ENCODE data around the gene ENO3. TPM values are rescaled to one million over a fixed set of nuclear protein-coding genes. Genes with fewer than 3 reads are reported as not detected.
"Not testable (repeated sequence)": the region's sequence is repeated elsewhere in the genome, so short reads cannot be mapped to it uniquely, and the experiment has no call there.

Gene ENO3
- total RNA-seq, 5 donors from 2014 or later (not counting 1 experiment from before 2014, with no cell fraction given), result 31.0 to 38.4 (median 36.3) TPM

GRCh38 chr17:4908301-4908700 lies 42.6 kb upstream of the ENO3 start:
- POLR2A ChIA-PET, result interaction anchor here in 1 of 2 donors (0.6 kb wide), 1 partner anchor 59 kb away, joined by 4 read pairs; the partner anchor contains the start of gene SPAG7
- ATAC-seq (replicated peaks in 1 of 4), result peak; percentile 24 to 58 (median 41)

GRCh38 chr17:4908711-4909496 lies 42.0 kb upstream of the ENO3 start:
- Mint-ChIP-seq H3K27me3 (no peaks in the 10 kb centered on the region), H3K36me3 (no peaks in the 10 kb centered on the region), H3K27ac (no peak overlapping the region), H3K4me3 (no peak overlapping the region), H3K9me3 (no peaks in the 10 kb centered on the region), H3K4me1 (no peaks in the 10 kb centered on the region)
- no peak overlapping the region for H3K4me3 ChIP-seq (ENCODE audit: control insufficient read depth in 1 of 2, extremely low read depth in 1 of 2, low read length in 1 of 2)
- POLR2A ChIA-PET, result interaction anchor here in 1 of 2 donors (0.6 to 0.7 kb wide), 2 partner anchors 59 to 100 kb away, joined by 4 read pairs; partner anchors contain the start of gene SPAG7
- H3K36me3 ChIP-seq (ENCODE audit: control insufficient read depth in 2 of 2, extremely low read depth in 1 of 2, insufficient read depth in 1 of 2, low read length in 1 of 2), result no peaks in the 10 kb centered on the region
- H3K27ac ChIP-seq (ENCODE audit: low read length), result peak overlapping the region; percentile 3
- CTCF ChIA-PET, result interaction anchor here (0.5 to 1.8 kb wide), 9 partner anchors 11 to 153 kb away, joined by 3 to 15 read pairs (median 3); partner anchors contain the start of genes RNF167 (in 1 of the 2), SLC25A11 (in 1 of the 2) and SPAG7 (in 1 of the 2)
- no peaks in the 10 kb centered on the region for H3K27me3 ChIP-seq (replicated peaks in 1 of 2; ENCODE audit: control insufficient read depth in 2 of 2, extremely low read depth in 1 of 2, insufficient read depth in 2 of 2, low read length in 1 of 2)
- H3K4me1 ChIP-seq (ENCODE audit: control insufficient read depth in 1 of 2, extremely low read depth in 1 of 2, insufficient read depth in 2 of 2, low read length in 2 of 2), result peaks cover 6 to 23% of the 10 kb centered on the region in 2 experiments
- ATAC-seq (replicated peaks in 1 of 4) (peak; percentile 80 to 94 (median 90)), DNase-seq (peak; percentile 48 to 80 (median 64))
- no peaks in the 10 kb centered on the region for H3K9me3 ChIP-seq
- 36% methylated on average over 12 of the region's 20 CpGs for WGBS (ENCODE audit: insufficient coverage)

More at GRCh38 chr17:4908301-4908700, 42.6 kb upstream of the ENO3 start:
- WGBS (ENCODE audit: insufficient coverage), result 56% methylated on average over 7 of the region's 10 CpGs
- no peak for DNase-seq
- Mint-ChIP-seq H3K27ac (no peak overlapping the region), H3K9me3 (no peaks in the 10 kb centered on the region), H3K27me3 (no peaks in the 10 kb centered on the region), H3K36me3 (no peaks in the 10 kb centered on the region), H3K4me3 (no peak overlapping the region), H3K4me1 (peaks cover 4 to 6% (median 4%) of the 10 kb centered on the region in 3 donors)
- Histone ChIP-seq H3K9me3 (no peaks in the 10 kb centered on the region), H3K27ac (ENCODE audit: low read length) (no peak overlapping the region), H3K4me3 (ENCODE audit: control insufficient read depth in 1 of 2, extremely low read depth in 1 of 2, low read length in 1 of 2) (no peak overlapping the region), H3K27me3 (replicated peaks in 1 of 2; ENCODE audit: control insufficient read depth in 2 of 2, extremely low read depth in 1 of 2, insufficient read depth in 2 of 2, low read length in 1 of 2) (no peaks in the 10 kb centered on the region), H3K36me3 (ENCODE audit: control insufficient read depth in 2 of 2, extremely low read depth in 1 of 2, insufficient read depth in 1 of 2, low read length in 1 of 2) (no peaks in the 10 kb centered on the region), H3K4me1 (ENCODE audit: control insufficient read depth in 1 of 2, extremely low read depth in 1 of 2, insufficient read depth in 2 of 2, low read length in 2 of 2) (peaks cover 8 to 29% of the 10 kb centered on the region in 2 experiments)
- CTCF ChIA-PET, result interaction anchor here in 1 of 2 donors (0.6 to 1.8 kb wide), 3 partner anchors 59 to 146 kb away, joined by 3 to 15 read pairs (median 4); partner anchors contain the start of gene SPAG7

- CTCF ChIA-PET, result interaction anchor here in 1 of 2 donors (0.6 kb wide), 1 partner anchor 400 kb away, joined by 4 read pairs; no protein-coding TSS in a partner anchor
Measured at GRCh38 chr17:4913994-4914393, 36.9 kb upstream of the ENO3 start.

GRCh38 chr17:4914551-4914950 lies 36.4 kb upstream of the ENO3 start:
- H3K27me3 Mint-ChIP-seq; DNase-seq; H3K9me3 ChIP-seq; H3K4me3 ChIP-seq (ENCODE audit: control insufficient read depth in 1 of 2, extremely low read depth in 1 of 2, low read length in 1 of 2); ATAC-seq (replicated peaks in 1 of 4); H3K27ac ChIP-seq (ENCODE audit: low read length); H3K9me3 Mint-ChIP-seq; H3K4me1 Mint-ChIP-seq; CTCF ChIA-PET; H3K4me1 ChIP-seq (ENCODE audit: control insufficient read depth in 1 of 2, extremely low read depth in 1 of 2, insufficient read depth in 2 of 2, low read length in 2 of 2); H3K27me3 ChIP-seq (replicated peaks in 1 of 2; ENCODE audit: control insufficient read depth in 2 of 2, extremely low read depth in 1 of 2, insufficient read depth in 2 of 2, low read length in 1 of 2); H3K36me3 ChIP-seq (ENCODE audit: control insufficient read depth in 2 of 2, extremely low read depth in 1 of 2, insufficient read depth in 1 of 2, low read length in 1 of 2); H3K27ac Mint-ChIP-seq; H3K36me3 Mint-ChIP-seq; H3K4me3 Mint-ChIP-seq: not testable (repeated sequence)
- POLR2A ChIA-PET, result interaction anchor here in 1 of 2 donors (0.5 kb wide), 1 partner anchor 9 kb away, joined by 10 read pairs; no protein-coding TSS in a partner anchor
- WGBS (ENCODE audit: insufficient coverage), result 100% methylated on average over 1 of the region's 4 CpGs

More at GRCh38 chr17:4913994-4914393, 36.9 kb upstream of the ENO3 start:
- Mint-ChIP-seq H3K4me3 (no peak overlapping the region), H3K27ac (no peak overlapping the region), H3K4me1 (no peaks in the 10 kb centered on the region), H3K9me3 (no peaks in the 10 kb centered on the region), H3K27me3 (no peaks in the 10 kb centered on the region), H3K36me3 (no peaks in the 10 kb centered on the region)
- no CpG with 5 or more reads among the region's 1 CpG for WGBS (ENCODE audit: insufficient coverage)
- H3K4me3 ChIP-seq (ENCODE audit: control insufficient read depth in 1 of 2, extremely low read depth in 1 of 2, low read length in 1 of 2), result no peak overlapping the region
- DNase-seq, result no peak
- no peaks in the 10 kb centered on the region for H3K9me3 ChIP-seq
- POLR2A ChIA-PET, result no interaction called here
- no peak for ATAC-seq (replicated peaks in 1 of 4)
- no peak overlapping the region for H3K27ac ChIP-seq (ENCODE audit: low read length)
- H3K4me1 ChIP-seq (ENCODE audit: control insufficient read depth in 1 of 2, extremely low read depth in 1 of 2, insufficient read depth in 2 of 2, low read length in 2 of 2), result peaks cover 2 to 10% of the 10 kb centered on the region in 2 experiments
- H3K27me3 ChIP-seq (replicated peaks in 1 of 2; ENCODE audit: control insufficient read depth in 2 of 2, extremely low read depth in 1 of 2, insufficient read depth in 2 of 2, low read length in 1 of 2), result no peaks in the 10 kb centered on the region
- H3K36me3 ChIP-seq (ENCODE audit: control insufficient read depth in 2 of 2, extremely low read depth in 1 of 2, insufficient read depth in 1 of 2, low read length in 1 of 2), result no peaks in the 10 kb centered on the region

- no peaks in the 10 kb centered on the region for H3K9me3 Mint-ChIP-seq
- no peak overlapping the region for H3K27ac ChIP-seq (ENCODE audit: low read length)
- no peak for ATAC-seq (replicated peaks in 1 of 4)
- H3K27me3 Mint-ChIP-seq, result no peaks in the 10 kb centered on the region
- 98% methylated on average over 5 of the region's 8 CpGs for WGBS (ENCODE audit: insufficient coverage)
- no peaks in the 10 kb centered on the region for H3K36me3 ChIP-seq (ENCODE audit: control insufficient read depth in 2 of 2, extremely low read depth in 1 of 2, insufficient read depth in 1 of 2, low read length in 1 of 2)
- H3K4me1 Mint-ChIP-seq, result no peaks in the 10 kb centered on the region
- H3K27me3 ChIP-seq (replicated peaks in 1 of 2; ENCODE audit: control insufficient read depth in 2 of 2, extremely low read depth in 1 of 2, insufficient read depth in 2 of 2, low read length in 1 of 2), result no peaks in the 10 kb centered on the region
- H3K36me3 Mint-ChIP-seq, result no peaks in the 10 kb centered on the region
- H3K4me3 ChIP-seq (ENCODE audit: control insufficient read depth in 1 of 2, extremely low read depth in 1 of 2, low read length in 1 of 2), result no peak overlapping the region
- H3K27ac Mint-ChIP-seq, result no peak overlapping the region
- POLR2A ChIA-PET, result interaction anchor here (0.5 to 0.6 kb wide), 2 partner anchors 622 to 868 kb away, joined by 3 read pairs; no protein-coding TSS in a partner anchor
- H3K4me3 Mint-ChIP-seq, result no peak overlapping the region
- CTCF ChIA-PET, result interaction anchor here in 1 of 2 donors (0.7 kb wide), 1 partner anchor 139 kb away, joined by 3 read pairs; no protein-coding TSS in a partner anchor
- no peaks in the 10 kb centered on the region for H3K9me3 ChIP-seq
- H3K4me1 ChIP-seq (ENCODE audit: control insufficient read depth in 1 of 2, extremely low read depth in 1 of 2, insufficient read depth in 2 of 2, low read length in 2 of 2), result no peaks in the 10 kb centered on the region
- DNase-seq, result no peak
Measured at GRCh38 chr17:4919511-4920047, 31.3 kb upstream of the ENO3 start.

GRCh38 chr17:4920351-4921048 lies 30.4 kb upstream of the ENO3 start:
- POLR2A ChIA-PET, result interaction anchor here in 1 of 2 donors (0.5 kb wide), 1 partner anchor 623 kb away, joined by 3 read pairs; no protein-coding TSS in a partner anchor
- H3K27me3 Mint-ChIP-seq, result no peaks in the 10 kb centered on the region
- no peak overlapping the region for H3K27ac Mint-ChIP-seq
- CTCF ChIA-PET, result no interaction called here
- no peaks in the 10 kb centered on the region for H3K4me1 ChIP-seq (ENCODE audit: control insufficient read depth in 1 of 2, extremely low read depth in 1 of 2, insufficient read depth in 2 of 2, low read length in 2 of 2)
- H3K36me3 ChIP-seq (ENCODE audit: control insufficient read depth in 2 of 2, extremely low read depth in 1 of 2, insufficient read depth in 1 of 2, low read length in 1 of 2), result no peaks in the 10 kb centered on the region
- H3K9me3 ChIP-seq, result no peaks in the 10 kb centered on the region
- no peak overlapping the region for H3K4me3 Mint-ChIP-seq
- no peak overlapping the region for H3K4me3 ChIP-seq (ENCODE audit: control insufficient read depth in 1 of 2, extremely low read depth in 1 of 2, low read length in 1 of 2)
- H3K9me3 Mint-ChIP-seq, result no peaks in the 10 kb centered on the region
- H3K27ac ChIP-seq (ENCODE audit: low read length), result no peak overlapping the region
- 93% methylated on average over 3 of the region's 10 CpGs for WGBS (ENCODE audit: insufficient coverage)
- H3K27me3 ChIP-seq (replicated peaks in 1 of 2; ENCODE audit: control insufficient read depth in 2 of 2, extremely low read depth in 1 of 2, insufficient read depth in 2 of 2, low read length in 1 of 2), result no peaks in the 10 kb centered on the region
- H3K4me1 Mint-ChIP-seq, result no peaks in the 10 kb centered on the region
- ATAC-seq (replicated peaks in 1 of 4) (no peak), DNase-seq (no peak)
- H3K36me3 Mint-ChIP-seq, result no peaks in the 10 kb centered on the region

Data from T-cell (primary cell).